ENCODE results near the gene HES6. TPM values are rescaled to one million over a fixed set of nuclear protein-coding genes. Genes with fewer than 3 reads are reported as not detected.

Gene HES6
- total RNA-seq, 1 experiment from 2014 or later, result 9.8 TPM

- intact Hi-C loops (cut with micrococcal nuclease), result no loop called here
- peaks cover 27% of the 10 kb centered on the region for H3K4me1 ChIP-seq (ENCODE audit: insufficient read depth, low read length)
- no peak for TF ChIP-seq EZH2 (IDR thresholded peaks at IDR 0.05; ENCODE audit: low read length, unreplicated experiment)
- TF ChIP-seq EZH2phosphoT487 (IDR thresholded peaks at IDR 0.05; ENCODE audit: borderline replicate concordance, low read length), result no peak
- TF ChIP-seq CTCF (conservative IDR thresholded peaks at IDR 0.05; ENCODE audit: low read depth, low read length), result no peak
- no peak overlapping the region for H3K9ac ChIP-seq (ENCODE audit: low read length)
- H3F3A ChIP-seq (ENCODE audit: low read length, unreplicated experiment), result peaks cover 4% of the 10 kb centered on the region
- DNase-seq (no peak), ATAC-seq (no peak)
- H4K20me1 ChIP-seq (ENCODE audit: low read length), result peaks cover 29% of the 10 kb centered on the region
- H3K79me2 ChIP-seq (ENCODE audit: low read length), result peaks cover 94% of the 10 kb centered on the region
- H2AFZ ChIP-seq (ENCODE audit: low read length), result no peak overlapping the region
- ChIA-PET POLR2A (ENCODE audit: unreplicated experiment) (no interaction called here), CTCF (no interaction called here)
- no peaks in the 10 kb centered on the region for H3K9me3 ChIP-seq (ENCODE audit: low read length)
- no peaks in the 10 kb centered on the region for H3K27me3 ChIP-seq (ENCODE audit: low read length)
- BruUV-seq (replicated peaks), result no TSS peak
- H3K9me2 ChIP-seq (replicated peaks; ENCODE audit: low read length), result no peaks in the 10 kb centered on the region
- H3K36me3 ChIP-seq (ENCODE audit: low read depth, low read length), result no peaks in the 10 kb centered on the region
- H3K27ac ChIP-seq (ENCODE audit: low read length), result no peak overlapping the region
- H3K4me3 ChIP-seq (ENCODE audit: low read length), result no peak overlapping the region
- H3K4me2 ChIP-seq (ENCODE audit: low read length), result no peak overlapping the region
Observed at GRCh38 chr2:238282861-238283738, 43.3 kb upstream of the HES6 start.

- intact Hi-C loops (cut with micrococcal nuclease), result no loop called here
- peaks cover 21% of the 10 kb centered on the region for H3K4me1 ChIP-seq (ENCODE audit: insufficient read depth, low read length)
- peaks cover 4% of the 10 kb centered on the region for H3F3A ChIP-seq (ENCODE audit: low read length, unreplicated experiment)
- peaks cover 84% of the 10 kb centered on the region for H3K79me2 ChIP-seq (ENCODE audit: low read length)
- ChIA-PET CTCF (no interaction called here), POLR2A (ENCODE audit: unreplicated experiment) (no interaction called here)
- no peaks in the 10 kb centered on the region for H3K27me3 ChIP-seq (ENCODE audit: low read length)
- no peak overlapping the region for H2AFZ ChIP-seq (ENCODE audit: low read length)
- no peak overlapping the region for H3K4me2 ChIP-seq (ENCODE audit: low read length)
- no peaks in the 10 kb centered on the region for H3K9me3 ChIP-seq (ENCODE audit: low read length)
- no peaks in the 10 kb centered on the region for H3K9me2 ChIP-seq (replicated peaks; ENCODE audit: low read length)
- no peak for ATAC-seq
- no peak overlapping the region for H3K4me3 ChIP-seq (ENCODE audit: low read length)
- H3K27ac ChIP-seq (ENCODE audit: low read length), result no peak overlapping the region
- TF ChIP-seq EZH2phosphoT487 (IDR thresholded peaks at IDR 0.05; ENCODE audit: borderline replicate concordance, low read length) (no peak), CTCF (conservative IDR thresholded peaks at IDR 0.05; ENCODE audit: low read depth, low read length) (no peak), EZH2 (IDR thresholded peaks at IDR 0.05; ENCODE audit: low read length, unreplicated experiment) (no peak)
- peaks cover 29% of the 10 kb centered on the region for H4K20me1 ChIP-seq (ENCODE audit: low read length)
- H3K36me3 ChIP-seq (ENCODE audit: low read depth, low read length), result peaks cover 5% of the 10 kb centered on the region
- no TSS peak for BruUV-seq (replicated peaks)
- H3K9ac ChIP-seq (ENCODE audit: low read length), result no peak overlapping the region
- no peak for DNase-seq
Observed at GRCh38 chr2:238281826-238282480, 42.1 kb upstream of the HES6 start.
